HG03103 (cell line): ENCODE results near the gene RNLS.

Experiments used
- ATAC-seq: cut with Tn5 transposase; IDR thresholded peaks from one replicate; pipeline ENCODE4 v1.9.1; 2021; ENCODE audit warnings: low read depth; ENCODE audit not compliant: unreplicated experiment

The RNLS gene

DNA sequence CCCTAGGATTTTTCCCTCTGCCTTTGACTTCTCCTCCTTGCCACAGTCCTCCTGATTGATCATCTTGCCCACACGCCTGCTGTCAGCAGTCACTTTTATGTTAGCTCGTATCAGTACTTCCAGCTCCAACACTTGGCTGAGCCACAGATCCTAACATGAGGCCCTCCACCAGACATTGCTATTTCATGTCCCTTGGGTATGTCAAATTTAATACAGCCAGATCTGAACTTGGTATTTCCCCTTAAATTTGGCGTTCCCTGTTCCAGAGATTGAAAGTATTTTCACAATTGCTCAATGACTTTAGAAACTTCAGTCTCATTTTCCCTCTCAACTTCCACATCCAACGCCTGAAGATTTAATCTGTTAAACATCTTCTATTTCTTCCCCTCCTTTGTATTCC, 140.4 kb downstream of the RNLS start:
- ATAC-seq = no peak

DNA sequence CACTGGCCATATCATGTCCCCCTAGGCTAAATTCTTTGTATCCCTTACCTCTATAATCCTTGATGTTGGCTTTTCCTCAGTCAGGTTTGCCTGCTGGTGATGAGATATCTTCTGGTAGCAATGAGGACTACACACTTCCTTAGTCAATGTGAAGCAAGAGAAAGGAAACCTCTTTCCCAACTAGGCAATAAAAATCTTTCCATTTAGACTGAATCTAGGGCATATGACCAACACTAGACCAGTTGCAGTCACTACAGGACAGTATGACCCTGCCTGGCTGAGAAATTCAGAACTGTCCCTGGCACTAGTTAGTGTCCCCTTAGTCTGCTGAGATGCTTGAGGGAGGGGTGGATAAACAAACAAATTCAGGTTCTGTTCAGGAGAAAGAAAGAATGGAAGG, 142.6 kb downstream of the RNLS start:
- ATAC-seq = no peak

DNA sequence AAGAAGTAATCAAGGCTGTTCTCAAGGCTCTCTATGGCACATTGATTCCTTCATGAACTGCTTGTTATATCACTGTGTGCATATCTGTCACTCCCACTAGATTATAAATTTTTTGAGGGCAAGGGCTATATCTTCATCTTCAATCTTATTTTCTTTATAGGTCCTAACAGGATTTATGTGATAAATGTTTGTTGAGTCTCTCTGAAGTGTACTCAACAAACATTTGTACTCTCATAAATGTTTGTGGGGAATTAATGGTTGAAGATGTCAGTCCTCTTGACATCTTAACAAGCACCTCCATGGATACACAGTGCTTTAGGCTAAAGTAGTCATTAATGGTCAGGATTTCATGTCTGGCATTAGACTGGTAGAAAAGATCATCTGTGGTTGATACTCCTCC, 143.2 kb downstream of the RNLS start:
- ATAC-seq = no peak

DNA sequence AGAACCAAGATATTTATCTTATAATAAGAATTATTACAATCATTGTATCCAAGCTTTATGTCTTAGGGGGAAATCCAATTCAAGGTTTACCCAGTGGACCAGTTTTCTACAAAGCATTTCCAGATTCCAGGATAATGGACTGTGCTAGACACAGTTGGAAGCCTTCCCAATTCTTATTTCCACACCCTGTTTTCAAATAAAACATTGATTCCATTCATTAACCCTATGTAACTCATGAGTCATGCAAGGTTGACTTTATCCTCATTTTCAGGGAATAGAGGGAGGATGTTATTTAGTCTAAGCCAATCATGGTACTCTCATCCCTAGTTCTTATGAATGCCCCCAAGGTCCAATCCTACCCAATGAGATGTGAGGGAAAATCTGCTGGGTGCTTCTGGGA, 145.7 kb downstream of the RNLS start:
- ATAC-seq = no peak

DNA sequence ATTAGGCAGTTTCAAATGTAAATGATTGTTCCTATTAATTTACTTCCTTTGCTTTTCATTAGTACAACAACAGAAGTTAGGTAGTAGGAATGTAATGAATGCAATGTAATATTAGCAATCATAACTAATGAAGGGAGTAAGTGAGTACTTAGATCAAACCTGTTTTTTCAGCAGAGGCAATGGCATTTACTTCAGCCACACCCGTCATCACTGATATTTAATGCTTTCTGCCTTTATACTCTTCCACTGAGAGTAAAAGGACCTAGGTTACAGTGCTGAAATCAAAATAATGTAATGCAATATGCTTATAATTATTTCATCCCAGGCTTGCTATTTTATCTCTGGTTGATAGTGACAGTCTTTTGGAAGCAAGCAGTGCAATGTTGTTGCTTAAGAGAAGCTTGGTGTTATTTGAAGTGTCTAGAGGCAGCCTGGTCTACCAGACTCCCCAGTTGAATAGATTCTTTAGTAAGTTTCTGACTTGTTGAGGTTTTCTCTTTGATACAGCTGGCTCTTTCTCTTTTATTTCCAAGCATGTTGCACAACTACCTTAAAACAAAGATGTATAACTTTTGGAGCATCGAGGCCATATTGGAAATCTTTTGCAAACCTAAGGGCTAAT, 149.4 kb downstream of the RNLS start:
- no peak for ATAC-seq

GRCh38 chr10:88431103-88431502, 152.0 kb downstream of the RNLS start:
- ATAC-seq = no peak

DNA sequence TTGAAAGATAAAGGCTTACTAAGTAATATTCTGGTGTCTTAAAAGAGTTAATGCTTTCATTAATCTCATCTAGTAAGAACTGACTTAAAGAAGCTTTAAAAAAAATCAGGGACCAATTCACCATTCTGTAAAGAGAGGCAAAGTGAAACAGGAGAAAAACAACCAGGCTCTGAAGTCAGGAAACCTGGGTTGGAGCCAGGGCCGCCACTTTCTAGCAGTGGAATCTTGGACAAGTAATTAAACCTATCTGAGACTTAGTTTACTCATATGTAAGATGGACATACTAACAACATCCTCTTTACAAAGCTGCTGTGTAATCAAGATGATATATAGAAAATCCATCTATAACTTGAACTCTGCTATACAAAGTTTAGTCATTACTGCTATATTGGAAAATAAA, 154.1 kb downstream of the RNLS start:
- no peak for ATAC-seq

- no peak for ATAC-seq
These were observed 154.7 kb downstream of the RNLS start for GRCh38 chr10:88428442-88428841.

DNA sequence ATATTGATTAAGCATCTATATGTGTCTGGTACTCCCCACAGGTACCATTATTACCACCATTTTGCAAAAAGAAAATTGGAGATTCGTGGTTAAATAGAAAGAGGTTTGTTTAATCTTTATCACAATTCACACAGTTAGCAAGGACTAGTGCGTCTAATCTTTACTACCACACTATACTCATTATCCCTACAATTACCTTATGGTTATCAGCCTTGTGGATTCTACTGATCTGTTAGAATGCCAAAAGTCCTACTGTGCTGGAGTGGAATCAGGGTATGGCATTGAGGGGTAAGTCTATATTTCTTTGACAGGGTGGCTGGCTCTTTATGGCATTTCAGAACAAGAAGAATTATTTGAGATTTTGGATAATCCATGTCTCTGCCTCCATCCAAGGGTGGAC, 156.1 kb downstream of the RNLS start:
- no peak for ATAC-seq

- no peak for ATAC-seq
These were observed 158.2 kb downstream of the RNLS start for GRCh38 chr10:88424881-88425280.

GRCh38 chr10:88423732-88424131, 159.4 kb downstream of the RNLS start:
- ATAC-seq = no peak

DNA sequence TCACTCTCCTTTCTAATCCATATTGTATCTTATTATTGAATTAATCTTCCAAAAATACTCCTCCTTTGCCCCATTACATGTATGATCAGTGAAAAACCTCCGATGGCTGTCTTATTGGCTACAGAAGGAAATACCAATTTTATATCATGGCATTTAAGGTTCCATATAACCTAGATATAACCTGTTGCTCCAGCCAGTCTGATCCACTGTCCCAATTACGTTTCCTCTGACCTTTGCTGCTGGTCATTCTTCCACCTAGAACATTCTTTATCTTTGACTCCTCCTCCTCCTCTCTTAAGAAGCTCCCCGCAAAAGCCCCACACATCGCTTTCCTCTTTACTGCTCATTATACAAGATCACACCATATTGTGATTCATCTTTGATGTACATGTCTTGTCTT, 161.5 kb downstream of the RNLS start:
- no peak for ATAC-seq

- ATAC-seq = no peak
These were observed 164.2 kb downstream of the RNLS start for GRCh38 chr10:88418871-88419270.

DNA sequence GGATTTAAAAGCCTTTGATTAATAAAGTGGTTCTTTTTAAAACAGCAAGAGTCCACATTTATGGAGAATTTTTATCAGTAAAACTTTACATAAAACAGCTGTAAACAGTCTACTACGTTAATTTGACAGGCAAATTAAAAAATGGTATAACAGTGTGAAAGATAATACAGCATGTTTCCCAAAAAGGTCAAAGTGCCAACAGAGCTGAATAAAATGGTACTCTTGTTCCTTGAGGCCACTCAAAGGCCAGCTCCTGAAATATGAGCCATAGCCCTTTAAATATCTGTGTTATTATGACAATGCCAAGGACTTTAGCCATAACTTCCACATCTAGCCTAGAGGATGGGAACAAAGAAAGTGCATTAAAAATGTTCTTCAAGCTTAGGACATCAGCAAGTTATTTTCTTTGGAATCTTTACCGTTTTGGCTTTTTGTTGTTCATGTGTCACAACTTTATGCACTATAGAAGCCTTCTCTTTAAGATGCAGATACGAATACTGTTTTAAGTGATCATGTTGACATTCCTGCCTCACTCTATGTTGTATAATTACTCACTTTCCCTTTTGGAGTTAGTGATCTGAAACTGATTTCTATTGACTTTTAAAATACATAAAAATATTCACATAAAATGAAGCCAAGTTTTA, 165.6 kb downstream of the RNLS start:
- ATAC-seq = no peak

DNA sequence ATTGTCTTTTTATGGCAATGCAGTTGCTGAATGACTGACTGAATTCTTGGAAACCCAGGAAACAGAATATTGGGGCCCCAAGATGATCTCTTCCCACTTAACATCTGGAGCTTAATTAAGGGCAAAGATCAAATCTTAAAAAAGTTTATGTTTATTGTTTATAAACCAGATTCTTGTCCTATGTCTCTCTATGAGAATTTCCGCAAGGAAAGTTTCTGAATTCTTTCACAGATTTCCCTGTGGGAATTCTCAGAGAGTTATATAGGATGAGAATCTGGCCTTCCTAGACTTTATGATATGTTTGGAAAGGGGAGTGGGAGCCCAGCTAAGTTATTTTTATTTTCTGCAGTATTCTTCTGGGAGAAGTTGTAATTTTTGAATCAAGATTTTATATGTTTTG, 166.3 kb downstream of the RNLS start:
- ATAC-seq = no peak

- no peak for ATAC-seq
These were observed 167.5 kb downstream of the RNLS start for GRCh38 chr10:88415533-88416130.

DNA sequence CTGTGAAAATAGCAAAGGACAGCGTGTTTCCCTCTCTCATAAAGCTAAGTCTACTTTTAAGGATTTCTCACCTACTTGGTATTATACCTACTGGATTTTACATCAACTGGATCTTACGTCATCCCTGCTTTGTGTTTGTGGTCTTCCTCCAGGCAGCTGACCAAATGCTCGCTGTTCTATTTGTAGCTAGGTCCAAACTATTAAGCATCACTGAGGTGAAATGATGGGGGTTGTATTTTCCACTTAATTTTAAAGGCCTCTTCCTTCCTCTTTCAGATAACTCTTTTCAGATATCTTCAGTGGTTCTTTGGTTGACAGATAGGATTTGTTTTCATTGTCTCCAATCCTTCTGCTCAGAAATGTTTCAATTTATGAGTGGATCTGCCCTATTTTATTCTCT, 169.7 kb downstream of the RNLS start:
- ATAC-seq = no peak

GRCh38 chr10:88411772-88412349, 171.3 kb downstream of the RNLS start:
- ATAC-seq = no peak

- ATAC-seq = no peak
These were observed 173.3 kb downstream of the RNLS start for GRCh38 chr10:88409824-88410223.

GRCh38 chr10:88409236-88409635, 173.9 kb downstream of the RNLS start:
- ATAC-seq = no peak

DNA sequence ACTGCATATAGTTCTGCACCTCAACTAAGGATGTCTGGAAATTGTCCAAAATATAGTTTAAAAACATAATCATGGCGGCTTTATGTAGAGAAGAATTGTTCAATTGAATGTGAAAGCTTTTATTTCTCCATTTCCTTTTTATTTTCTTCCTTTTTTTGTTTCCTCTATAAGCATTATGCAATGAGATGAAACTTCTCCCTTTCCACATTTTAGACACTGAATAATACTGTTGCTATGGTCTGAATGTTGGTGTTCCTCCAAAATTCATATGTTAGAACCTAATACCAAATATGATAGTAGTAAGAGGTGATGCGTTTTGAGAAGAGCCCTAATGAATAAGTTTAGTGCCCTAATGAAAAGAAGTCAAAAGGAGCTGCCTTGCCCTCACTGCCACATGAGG, 175.0 kb downstream of the RNLS start:
- no peak for ATAC-seq

GRCh38 chr10:88404133-88404532, 179.0 kb downstream of the RNLS start:
- no peak for ATAC-seq
